ENCODE results near the gene MAP1B. TPM values are rescaled to one million over a fixed set of nuclear protein-coding genes. Genes with fewer than 3 reads are reported as not detected.

Gene MAP1B
- total RNA-seq, 1 experiment from 2014 or later = 8.9 TPM

DNA sequence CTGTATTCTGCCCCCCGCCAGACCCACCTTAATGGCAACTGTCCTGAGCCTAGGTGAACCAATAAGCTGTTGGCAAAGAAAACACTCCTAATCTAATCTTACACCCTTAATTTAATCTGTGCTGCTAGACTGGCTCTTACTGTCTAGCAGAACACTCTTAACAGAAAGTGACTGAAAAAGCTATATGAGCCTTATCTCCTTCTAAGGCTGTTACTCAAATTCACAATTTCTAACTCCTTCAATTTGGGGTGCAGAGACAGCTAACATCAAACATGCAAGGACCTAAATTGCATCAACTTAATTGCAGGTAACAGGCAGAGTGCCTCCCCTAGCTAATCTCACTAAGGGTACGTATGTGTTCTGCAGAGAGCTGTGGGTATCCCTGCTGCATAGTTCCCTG lies 49.5 kb upstream of the MAP1B start:
- Histone ChIP-seq H3K36me3 (ENCODE audit: control insufficient read depth in 1 of 2, insufficient read depth in 2 of 2, low read length in 2 of 2) (no peaks in the 10 kb centered on the region), H3K4me3 (replicated peaks in 1 of 2; ENCODE audit: low read depth in 1 of 2, low read length in 2 of 2) (no peak overlapping the region), H4K20me1 (ENCODE audit: insufficient read depth) (no peaks in the 10 kb centered on the region), H2AFZ (ENCODE audit: low read depth, low read length, poor library complexity, severe bottlenecking) (no peak overlapping the region), H3K27me3 (ENCODE audit: insufficient read depth, low read length) (peaks cover 59% of the 10 kb centered on the region), H3K9me3 (ENCODE audit: control insufficient read depth in 1 of 2, insufficient read depth in 1 of 2, low read depth in 1 of 2, low read length in 2 of 2) (no peaks in the 10 kb centered on the region), H3K4me2 (ENCODE audit: low read length) (no peak overlapping the region), H3K9me2 (ENCODE audit: insufficient read depth) (no peaks in the 10 kb centered on the region), H3K9ac (ENCODE audit: low read length) (no peak overlapping the region), H3K4me1 (ENCODE audit: control insufficient read depth in 1 of 2, insufficient read depth in 2 of 2, low read length in 2 of 2) (no peaks in the 10 kb centered on the region), H3K27ac (ENCODE audit: low read depth, low read length) (no peak overlapping the region), H3K79me2 (ENCODE audit: insufficient read depth, low read length) (no peaks in the 10 kb centered on the region)
- no peak for ATAC-seq
- BruUV-seq (replicated peaks) = no TSS peak
- ChIA-PET POLR2A (no interaction called here), RAD21 (ENCODE audit: low non-redundant PET in 1 of 2, low total read pairs in 2 of 2, uncharacterized antibody in 2 of 2, unreplicated experiment in 2 of 2) (no interaction called here), CTCF (no interaction called here)
- DNase-seq (ENCODE audit: low read depth, low spot score) = no peak
- TF ChIP-seq, protein P1, sequence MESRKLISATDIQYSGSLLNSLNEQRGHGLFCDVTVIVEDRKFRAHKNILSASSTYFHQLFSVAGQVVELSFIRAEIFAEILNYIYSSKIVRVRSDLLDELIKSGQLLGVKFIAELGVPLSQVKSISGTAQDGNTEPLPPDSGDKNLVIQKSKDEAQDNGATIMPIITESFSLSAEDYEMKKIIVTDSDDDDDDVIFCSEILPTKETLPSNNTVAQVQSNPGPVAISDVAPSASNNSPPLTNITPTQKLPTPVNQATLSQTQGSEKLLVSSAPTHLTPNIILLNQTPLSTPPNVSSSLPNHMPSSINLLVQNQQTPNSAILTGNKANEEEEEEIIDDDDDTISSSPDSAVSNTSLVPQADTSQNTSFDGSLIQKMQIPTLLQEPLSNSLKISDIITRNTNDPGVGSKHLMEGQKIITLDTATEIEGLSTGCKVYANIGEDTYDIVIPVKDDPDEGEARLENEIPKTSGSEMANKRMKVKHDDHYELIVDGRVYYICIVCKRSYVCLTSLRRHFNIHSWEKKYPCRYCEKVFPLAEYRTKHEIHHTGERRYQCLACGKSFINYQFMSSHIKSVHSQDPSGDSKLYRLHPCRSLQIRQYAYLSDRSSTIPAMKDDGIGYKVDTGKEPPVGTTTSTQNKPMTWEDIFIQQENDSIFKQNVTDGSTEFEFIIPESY (IDR thresholded peaks at IDR 0.05; ENCODE audit: extremely low read depth, insufficient replicate concordance, low read length) = no peak
- TF ChIP-seq, protein P2, sequence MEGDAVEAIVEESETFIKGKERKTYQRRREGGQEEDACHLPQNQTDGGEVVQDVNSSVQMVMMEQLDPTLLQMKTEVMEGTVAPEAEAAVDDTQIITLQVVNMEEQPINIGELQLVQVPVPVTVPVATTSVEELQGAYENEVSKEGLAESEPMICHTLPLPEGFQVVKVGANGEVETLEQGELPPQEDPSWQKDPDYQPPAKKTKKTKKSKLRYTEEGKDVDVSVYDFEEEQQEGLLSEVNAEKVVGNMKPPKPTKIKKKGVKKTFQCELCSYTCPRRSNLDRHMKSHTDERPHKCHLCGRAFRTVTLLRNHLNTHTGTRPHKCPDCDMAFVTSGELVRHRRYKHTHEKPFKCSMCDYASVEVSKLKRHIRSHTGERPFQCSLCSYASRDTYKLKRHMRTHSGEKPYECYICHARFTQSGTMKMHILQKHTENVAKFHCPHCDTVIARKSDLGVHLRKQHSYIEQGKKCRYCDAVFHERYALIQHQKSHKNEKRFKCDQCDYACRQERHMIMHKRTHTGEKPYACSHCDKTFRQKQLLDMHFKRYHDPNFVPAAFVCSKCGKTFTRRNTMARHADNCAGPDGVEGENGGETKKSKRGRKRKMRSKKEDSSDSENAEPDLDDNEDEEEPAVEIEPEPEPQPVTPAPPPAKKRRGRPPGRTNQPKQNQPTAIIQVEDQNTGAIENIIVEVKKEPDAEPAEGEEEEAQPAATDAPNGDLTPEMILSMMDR (IDR thresholded peaks at IDR 0.05 in 2 of 3, conservative IDR thresholded peaks at IDR 0.05 in 1 of 3; ENCODE audit: borderline replicate concordance in 1 of 3, insufficient read depth in 1 of 3, low read depth in 2 of 3, low read length in 2 of 3) = no peak
- TF ChIP-seq SP1 (IDR thresholded peaks at IDR 0.05; ENCODE audit: low read depth) (no peak), YY1 (IDR thresholded peaks at IDR 0.05; ENCODE audit: extremely low read depth, insufficient replicate concordance, low read depth, low read length) (no peak), TCF7L2 (IDR thresholded peaks at IDR 0.05; ENCODE audit: borderline replicate concordance, extremely low read depth, insufficient read depth, insufficient read length) (no peak), SRF (IDR thresholded peaks at IDR 0.05; ENCODE audit: low read depth) (no peak), CEBPB (IDR thresholded peaks at IDR 0.05; ENCODE audit: low read depth) (no peak), ZNF274 (IDR thresholded peaks at IDR 0.05; ENCODE audit: low read depth, low read length) (no peak), RAD21 (IDR thresholded peaks at IDR 0.05; ENCODE audit: low read depth) (no peak), EZH2phosphoT487 (IDR thresholded peaks at IDR 0.05; ENCODE audit: borderline replicate concordance) (no peak), EZH2 (IDR thresholded peaks at IDR 0.05) (no peak), ELF1 (IDR thresholded peaks at IDR 0.05; ENCODE audit: borderline replicate concordance, low read depth) (no peak)
- TF ChIP-seq, protein P3, sequence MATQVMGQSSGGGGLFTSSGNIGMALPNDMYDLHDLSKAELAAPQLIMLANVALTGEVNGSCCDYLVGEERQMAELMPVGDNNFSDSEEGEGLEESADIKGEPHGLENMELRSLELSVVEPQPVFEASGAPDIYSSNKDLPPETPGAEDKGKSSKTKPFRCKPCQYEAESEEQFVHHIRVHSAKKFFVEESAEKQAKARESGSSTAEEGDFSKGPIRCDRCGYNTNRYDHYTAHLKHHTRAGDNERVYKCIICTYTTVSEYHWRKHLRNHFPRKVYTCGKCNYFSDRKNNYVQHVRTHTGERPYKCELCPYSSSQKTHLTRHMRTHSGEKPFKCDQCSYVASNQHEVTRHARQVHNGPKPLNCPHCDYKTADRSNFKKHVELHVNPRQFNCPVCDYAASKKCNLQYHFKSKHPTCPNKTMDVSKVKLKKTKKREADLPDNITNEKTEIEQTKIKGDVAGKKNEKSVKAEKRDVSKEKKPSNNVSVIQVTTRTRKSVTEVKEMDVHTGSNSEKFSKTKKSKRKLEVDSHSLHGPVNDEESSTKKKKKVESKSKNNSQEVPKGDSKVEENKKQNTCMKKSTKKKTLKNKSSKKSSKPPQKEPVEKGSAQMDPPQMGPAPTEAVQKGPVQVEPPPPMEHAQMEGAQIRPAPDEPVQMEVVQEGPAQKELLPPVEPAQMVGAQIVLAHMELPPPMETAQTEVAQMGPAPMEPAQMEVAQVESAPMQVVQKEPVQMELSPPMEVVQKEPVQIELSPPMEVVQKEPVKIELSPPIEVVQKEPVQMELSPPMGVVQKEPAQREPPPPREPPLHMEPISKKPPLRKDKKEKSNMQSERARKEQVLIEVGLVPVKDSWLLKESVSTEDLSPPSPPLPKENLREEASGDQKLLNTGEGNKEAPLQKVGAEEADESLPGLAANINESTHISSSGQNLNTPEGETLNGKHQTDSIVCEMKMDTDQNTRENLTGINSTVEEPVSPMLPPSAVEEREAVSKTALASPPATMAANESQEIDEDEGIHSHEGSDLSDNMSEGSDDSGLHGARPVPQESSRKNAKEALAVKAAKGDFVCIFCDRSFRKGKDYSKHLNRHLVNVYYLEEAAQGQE (IDR thresholded peaks at IDR 0.05; ENCODE audit: low read depth) = no peak
- TF ChIP-seq, protein P4, sequence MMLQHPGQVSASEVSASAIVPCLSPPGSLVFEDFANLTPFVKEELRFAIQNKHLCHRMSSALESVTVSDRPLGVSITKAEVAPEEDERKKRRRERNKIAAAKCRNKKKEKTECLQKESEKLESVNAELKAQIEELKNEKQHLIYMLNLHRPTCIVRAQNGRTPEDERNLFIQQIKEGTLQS (IDR thresholded peaks at IDR 0.05) = no peak
- TF ChIP-seq, protein P5, sequence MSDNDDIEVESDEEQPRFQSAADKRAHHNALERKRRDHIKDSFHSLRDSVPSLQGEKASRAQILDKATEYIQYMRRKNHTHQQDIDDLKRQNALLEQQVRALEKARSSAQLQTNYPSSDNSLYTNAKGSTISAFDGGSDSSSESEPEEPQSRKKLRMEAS (IDR thresholded peaks at IDR 0.05) = no peak
- intact Hi-C loops (cut with micrococcal nuclease) = no loop called here
